Adrenal gland (tissue), 12 donors: ENCODE measurements around the gene GPT2. TPM values are rescaled to one million over a fixed set of nuclear protein-coding genes. Genes with fewer than 3 reads are reported as not detected.

ENCODE experiments used
- DNase-seq, 7 donors: peaks; one replicate each; pipeline ENCODE4 v3.0.0-alpha.2; 2019 to 2020
- H3K27ac ChIP-seq, 5 donors: fragments of 200-600 bp; sonication (generic) in 4 of 5; 1 replicate in 3 of 5; 2 replicates in 2 of 5; pipeline versions ENCODE4 v1.5.1 to v1.8.0; 2016 to 2020; ENCODE audit warnings: mild to moderate bottlenecking in 1 of 5
- H3K27me3 ChIP-seq: fragments of 200-600 bp; 2 replicates; pipeline ENCODE4 v1.8.0; 2021
- H3K36me3 ChIP-seq, 2 donors: fragments of 200-600 bp; replicated peaks in 1 of 2; 1 replicate in 1 of 2; 2 replicates in 1 of 2; pipeline versions ENCODE4 v1.5.1 to v1.8.0; 2018 to 2022
- H3K4me1 ChIP-seq, 2 donors: fragments of 200-600 bp; replicated peaks in 1 of 2; 1 replicate in 1 of 2; 2 replicates in 1 of 2; pipeline versions ENCODE4 v1.5.1 to v1.8.0; 2018 to 2021
- H3K4me3 ChIP-seq, 4 donors: fragments of 200-600 bp; sonication (generic) in 3 of 4; one replicate each; pipeline ENCODE4 v1.5.1; 2016 to 2018
- H3K9me3 ChIP-seq, 3 donors: fragments of 200-600 bp; sonication (generic) in 1 of 3; replicated peaks in 1 of 3; 1 replicate in 2 of 3; 2 replicates in 1 of 3; pipeline versions ENCODE4 v1.5.1 to v1.8.0; 2016 to 2021
- POLR2A ChIP-seq, 2 donors: fragments of 450-650 bp; IDR thresholded peaks; one replicate each; pipeline ENCODE4 v1.6.1; 2017; ENCODE audit warnings: antibody characterized with exemption in 2 of 2, mild to moderate bottlenecking in 2 of 2, moderate library complexity in 1 of 2
- WGBS, 4 donors: extraction: QIAGEN DNeasy Blood & Tissue Kit in 2 of 4; methylation state at CpG; one replicate each; pipeline versions ENCODE4 v1.1.5 to v1.1.7; 2013 to 2017; 5-methylcytosine and 5-hydroxymethylcytosine counted together
- intact Hi-C, 2 donors: fragments of 100-400 bp; cut with DNase I; formaldehyde crosslinking; loops; one replicate each; pipeline versions ENCODE4 v1.14.1 to v1.15.0; 2022 to 2023
- polyA plus RNA-seq, 3 donors: library from polyadenylated mRNA; stranded (reverse); fragments of 200-250 nt in 2 of 3; fragments of 350-450 nt in 1 of 3; fragmentation: Illumina TruSeq in 1 of 3; extraction: RNeasy Lipid Tissue Mini Kit (QIAGEN cat#74804) in 1 of 3; gene quantifications; one replicate each; pipeline ENCODE4 v1.2.3, GENCODE V29; 2013 to 2014
- small RNA-seq, 2 donors: library from RNA; depleted of rRNA; stranded (forward); fragments of <200 nt; gene quantifications; one replicate each; pipeline ENCODE3, GENCODE V24; 2016
- total RNA-seq, 9 donors: library from RNA; depleted of rRNA in 4 of 9; stranded (reverse); fragments of >200 nt in 4 of 9; fragments of 120-200 nt in 1 of 9; fragmentation: NEBNext Ultra II Directional in 1 of 9; extraction: Animal tissue kit (Norgen Biotek cat#: 25700) in 1 of 9; gene quantifications; one replicate each; pipeline versions ENCODE4 v1.1.0 to v1.2.4, GENCODE V29; 2013 to 2023
- TF ChIP-seq, protein P1 (sequence below), 6 experiments: fragments of 450-650 bp in 4 of 6; fragments of 200-600 bp in 2 of 6; sonication (generic) in 1 of 6; IDR thresholded peaks; 1 replicate in 5 of 6; 2 replicates in 1 of 6; pipeline versions ENCODE4 v1.5.1 to v1.8.0; 2016 to 2021; ENCODE audit warnings: antibody characterized with exemption in 6 of 6, mild to moderate bottlenecking in 2 of 6, moderate library complexity in 1 of 6
- donor health status: healthy with polysubstance abuse.
- donor health status: Bipolar disorder and iron deficiency.
- donor health status: DM: yes; HTN: yes; CAD: no.
- donor health status: DM: no; HTN: no; CAD: no.
- donor health status: DM: no; HTN: no; CAD: no.
- donor health status: DM: yes; HTN: yes; CAD: no.

The GPT2 gene
- total and polyA plus RNA-seq, 12 donors = 10.3 to 70.8 (median 21.2) TPM

DNA sequence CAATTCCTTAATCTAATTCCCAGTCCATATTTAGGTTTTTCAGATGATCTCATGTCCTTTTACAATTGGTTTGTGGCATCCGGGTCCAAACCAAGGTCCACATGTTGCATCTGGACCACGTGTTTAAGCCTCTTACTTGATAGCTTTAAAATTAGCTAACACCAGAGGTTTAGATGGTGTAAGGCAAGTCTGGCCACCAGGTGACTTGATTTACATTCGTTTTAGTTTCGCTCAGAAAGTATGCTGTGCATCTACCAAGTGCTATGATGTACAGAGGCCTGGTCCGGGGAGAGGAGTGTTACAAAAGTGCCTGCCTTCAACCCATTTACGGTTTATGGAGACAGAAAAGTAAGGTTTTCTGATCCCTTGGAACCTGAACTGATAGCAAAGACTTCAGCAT, 90.2 kb downstream of the GPT2 start:
- Histone ChIP-seq H3K4me1 (peaks cover 38 to 41% of the 10 kb centered on the region in 2 donors), H3K4me3 (peak overlapping the region in 1 of 4 donors; percentile 89), H3K27me3 (no peaks in the 10 kb centered on the region), H3K9me3 (no peaks in the 10 kb centered on the region), H3K36me3 (peaks cover 0 to 9% of the 10 kb centered on the region in 2 donors), H3K27ac (peak overlapping the region in 3 of 5 donors; percentile 97 to 99 (median 97))
- DNase-seq = peak in 1 of 7 donors; percentile 62
- WGBS, 4 donors = 76 to 84% (median 79%) methylated on average over 6 of the region's 6 CpGs
- intact Hi-C loops = no loop called here
- TF ChIP-seq, protein P1, sequence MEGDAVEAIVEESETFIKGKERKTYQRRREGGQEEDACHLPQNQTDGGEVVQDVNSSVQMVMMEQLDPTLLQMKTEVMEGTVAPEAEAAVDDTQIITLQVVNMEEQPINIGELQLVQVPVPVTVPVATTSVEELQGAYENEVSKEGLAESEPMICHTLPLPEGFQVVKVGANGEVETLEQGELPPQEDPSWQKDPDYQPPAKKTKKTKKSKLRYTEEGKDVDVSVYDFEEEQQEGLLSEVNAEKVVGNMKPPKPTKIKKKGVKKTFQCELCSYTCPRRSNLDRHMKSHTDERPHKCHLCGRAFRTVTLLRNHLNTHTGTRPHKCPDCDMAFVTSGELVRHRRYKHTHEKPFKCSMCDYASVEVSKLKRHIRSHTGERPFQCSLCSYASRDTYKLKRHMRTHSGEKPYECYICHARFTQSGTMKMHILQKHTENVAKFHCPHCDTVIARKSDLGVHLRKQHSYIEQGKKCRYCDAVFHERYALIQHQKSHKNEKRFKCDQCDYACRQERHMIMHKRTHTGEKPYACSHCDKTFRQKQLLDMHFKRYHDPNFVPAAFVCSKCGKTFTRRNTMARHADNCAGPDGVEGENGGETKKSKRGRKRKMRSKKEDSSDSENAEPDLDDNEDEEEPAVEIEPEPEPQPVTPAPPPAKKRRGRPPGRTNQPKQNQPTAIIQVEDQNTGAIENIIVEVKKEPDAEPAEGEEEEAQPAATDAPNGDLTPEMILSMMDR (IDR thresholded peaks at IDR 0.05) = peak in 1 of 6 experiments; percentile 5
- no peak for TF ChIP-seq POLR2A (IDR thresholded peaks at IDR 0.05)

- Histone ChIP-seq H3K27me3 (no peaks in the 10 kb centered on the region), H3K4me3 (no peak overlapping the region), H3K36me3 (peaks cover 0 to 4% of the 10 kb centered on the region in 2 donors), H3K27ac (no peak overlapping the region), H3K4me1 (peaks cover 30 to 34% of the 10 kb centered on the region in 2 donors), H3K9me3 (no peaks in the 10 kb centered on the region)
- WGBS, 4 donors = 95 to 97% (median 96%) methylated on average over 11 of the region's 11 CpGs
- no peak for DNase-seq
- intact Hi-C loops = no loop called here
- TF ChIP-seq, protein P1 (IDR thresholded peaks at IDR 0.05) = no peak
- TF ChIP-seq POLR2A (IDR thresholded peaks at IDR 0.05) = no peak
These were observed 91.0 kb downstream of the GPT2 start for GRCh38 chr16:46975165-46975564.

- intact Hi-C loops = no loop called here
These were observed 91.8 kb downstream of the GPT2 start for GRCh38 chr16:46975908-46976470.

GRCh38 chr16:46976550-46976949, 92.4 kb downstream of the GPT2 start:
- no peak for DNase-seq
- WGBS, 4 donors = 79 to 83% (median 80%) methylated on average over 4 of the region's 4 CpGs
- no peak overlapping the region for H3K27ac ChIP-seq
- no peaks in the 10 kb centered on the region for H3K36me3 ChIP-seq
- no peak overlapping the region for H3K4me3 ChIP-seq
- intact Hi-C loops = no loop called here
- H3K9me3 ChIP-seq = no peaks in the 10 kb centered on the region
- H3K4me1 ChIP-seq = peaks cover 16 to 23% of the 10 kb centered on the region in 2 donors
- no peak for TF ChIP-seq POLR2A (IDR thresholded peaks at IDR 0.05)
- TF ChIP-seq, protein P1 (IDR thresholded peaks at IDR 0.05) = no peak
- H3K27me3 ChIP-seq = no peaks in the 10 kb centered on the region

More at GRCh38 chr16:46975908-46976470, 91.8 kb downstream of the GPT2 start:
- H3K27me3 ChIP-seq = no peaks in the 10 kb centered on the region
- WGBS, 4 donors = 75 to 85% (median 82%) methylated on average over 4 of the region's 4 CpGs
- TF ChIP-seq POLR2A (IDR thresholded peaks at IDR 0.05) = no peak
- TF ChIP-seq, protein P1 (IDR thresholded peaks at IDR 0.05) = no peak
- no peak for DNase-seq
- H3K27ac ChIP-seq = no peak overlapping the region
- H3K4me3 ChIP-seq = no peak overlapping the region
- H3K4me1 ChIP-seq = peaks cover 22 to 26% of the 10 kb centered on the region in 2 donors
- no peaks in the 10 kb centered on the region for H3K9me3 ChIP-seq
- peaks cover 0 to 2% of the 10 kb centered on the region in 2 donors for H3K36me3 ChIP-seq

Small RNA genes lying within 50 kb of the gene (small RNA-seq; reads per million reads assigned to genes)
- 0 reads per million in 2 donors for gene AC007225.2

Other genes with a start within 250 kb of the GPT2 start
- gene VPS35, start 195.2 kb upstream of the GPT2 start, total RNA-seq = 100 to 1,000 TPM in 1 of 9 donors, 10 to 100 TPM in 8; 37.2 to 112 (median 72.8) TPM
- 10 to 100 TPM; 12.8 to 64.2 (median 14.4) TPM for gene VPS35, start 195.2 kb upstream of the GPT2 start, polyA plus RNA-seq
- 10 to 100 TPM in 2 of 9 donors, 1 to 10 TPM in 5, under 1 TPM in 1, not detected in 1; 0.55 to 16.1 (median 2.6) TPM for gene ORC6, start 194.7 kb upstream of the GPT2 start, total RNA-seq
- 1 to 10 TPM; 1.4 to 2.9 (median 2.2) TPM for gene ORC6, start 194.7 kb upstream of the GPT2 start, polyA plus RNA-seq
- gene MYLK3, start 136.0 kb upstream of the GPT2 start, total RNA-seq = 1 to 10 TPM in 3 of 9 donors, under 1 TPM in 6; 0.19 to 3.9 (median 0.83) TPM
- gene MYLK3, start 136.0 kb upstream of the GPT2 start, polyA plus RNA-seq = under 1 TPM; 0.10 to 0.32 (median 0.20) TPM
- gene C16orf87, start 53.2 kb upstream of the GPT2 start, total RNA-seq = 10 to 100 TPM in 2 of 9 donors, 1 to 10 TPM in 7; 5.6 to 26.0 (median 8.8) TPM
- 10 to 100 TPM in 1 of 3 donors, 1 to 10 TPM in 2; 2.3 to 14.4 (median 5.0) TPM for gene C16orf87, start 53.2 kb upstream of the GPT2 start, polyA plus RNA-seq
- 10 to 100 TPM; 48.6 to 96.8 (median 72.2) TPM for gene DNAJA2, start 89.3 kb downstream of the GPT2 start, total RNA-seq
- gene DNAJA2, start 89.3 kb downstream of the GPT2 start, polyA plus RNA-seq = 10 to 100 TPM; 34.7 to 81.6 (median 35.7) TPM